HCT116 (cell line): ENCODE data around the gene TMEM260.

Source experiments
- CBX3 ChIP-seq: IDR thresholded peaks from 2 replicates; pipeline ENCODE4 v1.6.1; 2012; ENCODE audit warnings: low read depth
- CEBPB ChIP-seq: IDR thresholded peaks from 2 replicates; pipeline ENCODE4 v1.6.1; 2012; ENCODE audit warnings: low read depth
- CTCF ChIP-seq, 3 experiments: fragments of 200-600 bp in 1 of 3; sonication (generic) in 1 of 3; IDR thresholded peaks in 2 of 3; conservative IDR thresholded peaks in 1 of 3; 2 replicates each; pipeline ENCODE4 v1.5.1; 2012 to 2017; ENCODE audit warnings: low read depth in 2 of 3, low read length in 2 of 3, antibody characterized with exemption in 1 of 3, borderline replicate concordance in 1 of 3, control low read depth in 1 of 3, mild to moderate bottlenecking in 1 of 3, mixed read lengths in 1 of 3, mixed run types in 1 of 3, moderate library complexity in 1 of 3; ENCODE audit not compliant: insufficient read depth in 1 of 3
- ELF1 ChIP-seq: IDR thresholded peaks from 2 replicates; pipeline ENCODE4 v1.6.1; 2012; ENCODE audit warnings: low read depth, borderline replicate concordance
- EZH2 ChIP-seq: fragments of 200-600 bp; sonication (generic); IDR thresholded peaks from 2 replicates; pipeline ENCODE4 v1.6.1; 2017; ENCODE audit warnings: antibody characterized with exemption, mixed run types
- FOSL1 ChIP-seq: IDR thresholded peaks from 2 replicates; pipeline ENCODE4 v1.6.1; 2012; ENCODE audit warnings: low read depth
- JUND ChIP-seq: IDR thresholded peaks from 2 replicates; pipeline ENCODE4 v1.6.1; 2012
- POLR2A ChIP-seq: IDR thresholded peaks from 2 replicates; pipeline ENCODE4 v1.7.0; 2011; ENCODE audit warnings: borderline replicate concordance; ENCODE audit not compliant: insufficient read depth, insufficient read length; ENCODE audit errors: extremely low read depth
- SP1 ChIP-seq: IDR thresholded peaks from 2 replicates; pipeline ENCODE4 v1.6.1; 2012; ENCODE audit warnings: low read depth

GRCh38 chr14:56587701-56588100 lies 8.1 kb downstream of the TMEM260 start:
- TF ChIP-seq CTCF (IDR thresholded peaks at IDR 0.05 in 2 of 3, conservative IDR thresholded peaks at IDR 0.05 in 1 of 3; ENCODE audit: borderline replicate concordance in 1 of 3, insufficient read depth in 1 of 3, low read depth in 2 of 3, low read length in 2 of 3) (no peak), EZH2 (no peak), POLR2A (no peak), ELF1 (no peak), SP1 (no peak), CBX3 (no peak), FOSL1 (no peak), CEBPB (no peak), JUND (no peak)
